GM19035 (cell line): Measurements from ENCODE around the gene LIG4.

Source experiments
- ATAC-seq: cut with Tn5 transposase; IDR thresholded peaks from one replicate; pipeline ENCODE4 v1.9.1; 2021; ENCODE audit not compliant: unreplicated experiment

Gene LIG4

DNA sequence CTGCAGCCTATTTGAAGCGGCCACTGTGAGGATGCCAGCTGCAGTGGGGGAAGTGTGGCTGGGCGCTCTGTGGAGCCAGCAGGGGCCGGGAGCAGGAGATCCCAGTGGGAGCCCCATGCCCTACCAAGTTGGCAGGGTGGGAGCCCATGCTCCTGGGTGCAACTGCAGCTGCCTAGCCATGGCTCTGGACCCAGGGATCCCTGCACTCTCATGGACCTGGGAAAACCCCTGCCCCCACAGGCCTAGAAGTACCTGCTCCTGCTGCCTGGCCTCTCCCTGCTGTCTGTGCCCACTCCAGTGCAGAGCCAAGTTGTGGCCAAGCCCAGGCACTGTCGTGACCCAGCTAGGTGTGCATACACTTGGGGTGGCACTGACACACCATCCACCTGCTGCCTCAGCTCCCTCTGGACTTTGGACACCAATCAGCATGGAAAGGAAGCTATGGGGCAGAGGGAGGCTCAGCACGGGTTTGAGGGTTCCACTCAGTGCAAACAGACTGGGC is 20.9 kb downstream of the LIG4 start:
- ATAC-seq, result no peak

DNA sequence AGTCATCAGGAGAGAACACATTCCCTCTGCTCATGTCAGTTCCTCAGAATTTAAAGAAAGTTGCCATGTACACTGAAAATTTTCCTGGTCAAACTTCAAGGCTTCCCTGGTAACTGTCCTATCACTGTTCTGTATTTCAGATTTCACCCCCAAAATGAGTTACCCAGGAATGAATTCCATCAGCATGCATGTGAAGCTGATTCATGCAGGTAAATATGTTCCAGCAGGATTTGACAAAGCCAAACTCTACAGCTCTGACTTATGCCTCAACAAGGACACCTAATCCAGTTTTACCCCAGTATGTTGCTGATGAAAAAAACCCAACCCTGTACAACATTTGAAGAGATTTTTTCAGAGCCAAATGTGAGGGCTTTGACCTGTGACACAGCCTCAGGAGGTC is 21.5 kb downstream of the LIG4 start:
- no peak for ATAC-seq

DNA sequence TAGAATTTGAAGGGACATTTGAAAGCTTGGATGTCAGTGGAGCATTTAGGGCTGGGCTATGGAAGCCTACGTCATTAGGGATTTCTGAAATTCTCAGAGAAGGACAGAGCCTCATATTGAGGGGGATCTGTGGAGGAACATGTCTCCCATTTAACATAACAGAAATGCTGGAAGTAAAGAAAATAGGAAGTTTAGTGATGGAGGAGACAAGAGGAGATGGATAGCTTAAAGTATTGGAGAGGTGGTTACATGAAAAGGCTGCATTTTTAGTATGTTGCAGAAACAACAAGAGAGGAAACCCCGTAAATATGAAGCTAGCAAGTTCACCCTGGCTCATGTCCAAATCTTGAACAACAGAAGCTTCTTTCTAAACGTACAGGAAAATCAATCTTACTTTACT is 24.4 kb downstream of the LIG4 start:
- no peak for ATAC-seq

DNA sequence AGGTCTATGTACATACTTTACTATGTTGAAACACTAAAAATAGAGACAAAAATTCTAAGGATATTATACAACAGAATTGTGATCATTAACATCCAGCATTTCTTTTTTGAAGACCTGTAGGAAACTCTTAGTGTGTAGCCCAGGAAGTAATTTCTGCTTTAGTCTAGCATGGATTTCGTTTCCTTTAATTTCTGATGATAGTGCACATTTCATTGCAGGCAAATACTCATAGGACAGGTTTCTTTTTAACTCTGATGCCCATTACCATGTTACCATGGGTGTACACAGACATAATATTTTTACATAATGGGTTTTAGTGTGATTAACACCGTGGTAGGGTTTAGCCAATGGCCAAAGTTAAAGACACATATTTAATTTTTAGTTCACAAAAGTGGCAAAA is 27.1 kb downstream of the LIG4 start:
- no peak for ATAC-seq

DNA sequence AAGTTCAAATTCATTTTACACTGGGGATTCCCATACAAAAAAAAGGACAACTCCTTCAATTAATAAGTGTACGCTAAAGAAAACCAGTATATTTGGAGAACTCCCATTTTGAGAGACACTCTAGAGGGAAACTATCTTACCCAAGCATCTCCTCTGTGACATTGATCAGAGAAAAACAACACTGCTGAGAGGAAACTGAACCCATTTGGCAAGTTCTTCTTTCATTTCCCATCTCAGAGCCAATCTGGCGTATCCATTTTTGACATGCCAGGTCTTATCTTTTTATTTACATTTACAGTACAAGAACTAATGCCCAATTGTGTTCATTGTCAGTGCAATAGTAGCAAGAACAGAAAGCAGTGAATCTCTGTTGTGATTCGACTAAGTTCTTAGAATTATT is 30.1 kb downstream of the LIG4 start:
- no peak for ATAC-seq

DNA sequence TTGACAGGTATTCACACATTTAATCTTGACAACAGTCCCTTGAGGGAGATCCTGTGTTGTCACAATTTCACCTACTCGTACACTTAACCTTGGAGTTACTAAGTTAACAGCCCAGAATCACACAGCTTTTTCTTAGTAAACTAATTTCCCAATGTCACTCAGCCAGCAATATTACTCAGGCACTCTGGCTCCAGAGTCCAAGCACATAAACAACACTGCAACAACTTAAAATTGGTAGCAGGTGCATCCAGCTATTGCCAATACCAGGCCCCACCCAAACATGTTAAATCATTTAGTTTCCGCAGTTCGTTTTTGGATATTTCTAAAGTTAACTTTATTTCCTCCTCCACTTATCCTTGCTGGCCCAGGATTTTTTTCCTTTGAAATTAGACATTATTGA is 32.7 kb downstream of the LIG4 start:
- no peak for ATAC-seq

DNA sequence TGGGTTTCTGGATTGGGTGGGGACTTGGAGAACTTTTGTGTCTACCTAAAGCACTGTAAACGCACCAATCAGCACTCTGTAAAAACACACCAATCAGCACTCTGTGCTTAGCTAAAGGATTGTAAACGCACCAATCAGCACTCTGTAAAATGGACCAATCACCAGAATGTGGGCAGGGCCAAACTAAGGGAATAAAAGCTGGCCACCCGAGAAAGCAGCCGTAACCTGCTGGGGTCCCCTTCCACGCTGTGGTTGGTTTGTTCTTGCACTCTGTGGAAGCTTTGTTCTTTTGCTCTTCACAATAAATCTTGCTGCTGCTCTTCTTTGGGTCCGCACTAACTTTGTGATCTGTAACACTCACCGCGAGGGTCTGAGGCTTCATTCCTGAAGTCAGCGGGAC is 37.3 kb downstream of the LIG4 start:
- no peak for ATAC-seq

DNA sequence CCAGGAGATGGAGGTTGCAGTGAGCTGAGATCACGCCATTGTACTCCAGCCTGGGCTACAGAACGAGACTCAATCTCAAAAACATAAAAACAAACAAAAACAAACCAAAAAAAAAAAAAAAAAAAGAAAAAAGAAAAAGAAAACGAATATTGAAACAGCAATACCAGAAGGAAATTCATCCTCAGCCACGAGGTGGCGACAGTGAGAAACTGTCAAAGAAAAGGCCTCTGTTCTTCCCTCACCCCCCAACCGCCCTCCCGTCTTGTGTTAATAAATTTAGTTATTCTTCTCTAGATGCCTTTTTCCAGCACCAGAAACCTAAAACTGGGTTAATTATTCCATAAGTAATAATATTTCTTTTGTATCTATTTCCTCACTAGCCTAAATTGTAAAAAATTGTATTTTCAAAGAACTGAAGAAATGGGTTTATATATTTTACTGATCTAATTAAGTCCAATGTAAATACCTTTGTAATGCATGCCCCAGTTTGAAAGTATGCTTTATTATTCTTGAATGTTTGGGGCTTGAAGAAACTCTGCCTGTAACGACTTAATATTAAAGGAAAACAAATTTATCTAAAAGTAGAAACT is 38.6 kb downstream of the LIG4 start:
- ATAC-seq, result no peak

DNA sequence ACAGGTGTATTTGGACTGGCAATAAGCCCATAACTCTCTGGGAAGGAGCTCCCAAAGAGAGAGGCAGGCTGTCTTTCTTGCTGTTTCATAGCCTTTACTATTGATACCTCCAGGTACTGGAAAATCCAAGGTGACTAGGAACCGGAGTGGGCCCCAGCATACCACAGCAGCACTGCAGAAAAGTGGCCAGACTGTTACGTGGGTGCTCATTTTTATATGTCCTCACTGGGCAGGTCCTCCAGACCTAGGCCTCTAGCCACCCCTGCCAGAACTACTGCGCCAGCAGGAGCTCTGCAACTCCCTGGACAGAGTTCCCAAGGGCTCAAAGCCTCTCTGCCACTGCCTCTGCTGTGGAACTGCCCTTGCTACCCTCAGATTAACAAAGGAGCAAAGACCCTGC is 46.4 kb downstream of the LIG4 start:
- ATAC-seq, result no peak

DNA sequence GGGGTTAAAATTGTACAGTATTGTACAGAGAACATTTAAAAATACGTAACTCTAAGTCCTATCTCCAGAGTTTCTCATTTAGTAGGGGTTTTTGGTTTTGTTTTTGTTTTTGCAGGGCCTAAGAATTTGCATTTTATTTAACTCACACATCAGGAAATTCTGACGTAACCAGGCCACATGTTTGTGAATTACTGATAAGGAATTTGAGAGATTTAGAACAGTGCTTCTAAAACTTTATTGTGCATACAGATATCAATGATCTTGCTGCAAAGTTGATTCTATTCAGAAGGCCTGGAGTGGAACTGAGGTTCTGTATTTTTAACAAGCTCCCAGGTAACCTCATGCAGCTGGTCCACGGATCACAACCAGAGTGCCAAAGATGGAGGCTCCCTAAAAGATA is 49.3 kb downstream of the LIG4 start:
- no peak for ATAC-seq

DNA sequence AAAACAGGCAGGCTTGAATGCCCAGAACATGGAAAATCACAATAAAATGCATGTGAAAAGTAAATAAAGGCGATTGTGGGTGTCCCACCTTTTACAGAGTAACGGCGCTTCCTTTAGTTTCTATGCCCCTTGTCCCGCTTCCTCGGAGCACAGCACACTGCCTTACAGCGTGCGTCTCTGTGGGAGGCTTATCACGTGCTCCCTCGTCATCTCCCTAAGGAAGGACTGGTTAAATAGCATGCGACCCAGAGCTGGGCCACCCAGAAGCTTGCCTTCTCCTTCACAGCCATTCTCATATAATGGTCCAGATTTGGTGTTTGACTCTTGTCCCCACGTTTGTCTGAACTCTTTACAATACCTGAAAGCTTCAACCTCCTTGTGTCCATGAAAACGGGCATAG is 56.6 kb downstream of the LIG4 start:
- no peak for ATAC-seq
